Vagina (tissue), 2 donors: Measurements from ENCODE around the gene TPRN.

Experiments
- CTCF ChIP-seq, 3 experiments: fragments of 450-650 bp in 2 of 3; fragments of 200-600 bp in 1 of 3; sonication (generic) in 1 of 3; IDR thresholded peaks; one replicate each; pipeline ENCODE4 v1.5.1; 2017 to 2019; ENCODE audit warnings: antibody characterized with exemption in 3 of 3, mild to moderate bottlenecking in 2 of 3, moderate library complexity in 2 of 3
- POLR2A ChIP-seq, 2 donors: fragments of 450-650 bp; IDR thresholded peaks; one replicate each; pipeline ENCODE4 v1.6.1; 2017; ENCODE audit warnings: antibody characterized with exemption in 2 of 2, mild to moderate bottlenecking in 2 of 2, moderate library complexity in 2 of 2
- POLR2AphosphoS5 ChIP-seq, 2 donors: sonication (generic); formaldehyde crosslinking; IDR thresholded peaks; one replicate each; pipeline ENCODE4 v1.9.0; 2017; ENCODE audit warnings: antibody characterized with exemption in 2 of 2, mild to moderate bottlenecking in 2 of 2, low read depth in 1 of 2; ENCODE audit not compliant: insufficient read depth in 1 of 2

GRCh38 chr9:137198051-137198901 is 2.3 kb downstream of the TPRN start:
- TF ChIP-seq CTCF (IDR thresholded peaks at IDR 0.05) = no peak
- TF ChIP-seq POLR2A (IDR thresholded peaks at IDR 0.05) = no peak
- TF ChIP-seq POLR2AphosphoS5 (IDR thresholded peaks at IDR 0.05; ENCODE audit: insufficient read depth in 1 of 2, low read depth in 1 of 2) = no peak
